Calu3 (cell line): ENCODE data around the gene TMEM63C. TPM values are rescaled to one million over a fixed set of nuclear protein-coding genes. Genes with fewer than 3 reads are reported as not detected.

Experiments used
- BruUV-seq: library from RNA; stranded (reverse); fragments of 400-500 nt; replicated peaks from 2 replicates; lab custom pipeline; 2021; lab: Mats Ljungman, UMichigan
- CTCF ChIA-PET: fragments of 300-600 bp; sonication (Branson Sonifier 250); formaldehyde crosslinking; loops from one replicate; lab custom pipeline; 2022; ENCODE audit warnings: antibody characterized with exemption; lab: Charles Lee
- DNase-seq: peaks from one replicate; pipeline ENCODE4 v3.0.0; 2022
- H3K27ac Mint-ChIP-seq: one replicate; pipeline ENCODE4 v1.8.0; 2022; ENCODE audit warnings: mixed read lengths; ENCODE audit not compliant: unreplicated experiment
- H3K27me3 Mint-ChIP-seq: one replicate; pipeline ENCODE4 v1.8.0; 2022; ENCODE audit warnings: mixed read lengths; ENCODE audit not compliant: unreplicated experiment
- H3K36me3 Mint-ChIP-seq: one replicate; pipeline ENCODE4 v1.8.0; 2022; ENCODE audit warnings: mild to moderate bottlenecking, moderate library complexity, mixed read lengths; ENCODE audit not compliant: insufficient read depth, unreplicated experiment
- H3K4me1 Mint-ChIP-seq: one replicate; pipeline ENCODE4 v1.8.0; 2022; ENCODE audit warnings: mild to moderate bottlenecking, low read depth, mixed read lengths; ENCODE audit not compliant: unreplicated experiment
- H3K4me3 Mint-ChIP-seq: one replicate; pipeline ENCODE4 v1.8.0; 2022; ENCODE audit warnings: mild to moderate bottlenecking, low read depth, moderate library complexity, mixed read lengths; ENCODE audit not compliant: unreplicated experiment
- H3K9me3 Mint-ChIP-seq: one replicate; pipeline ENCODE4 v1.8.0; 2022; ENCODE audit warnings: low read depth, mixed read lengths; ENCODE audit not compliant: unreplicated experiment
- intact Hi-C: fragments of 100-400 bp; cut with micrococcal nuclease; formaldehyde crosslinking; loops from one replicate; pipeline ENCODE4 v1.10.0; 2022; ENCODE audit not compliant: unreplicated experiment
- total RNA-seq: library from RNA; stranded (reverse); gene quantifications from 2 replicates; pipeline ENCODE4 v1.2.3, GENCODE V29; 2022
- TF ChIP-seq, protein P1 (sequence below): fragments of 200-600 bp; IDR thresholded peaks from one replicate; pipeline ENCODE4 v1.8.0; 2022; ENCODE audit warnings: antibody characterized with exemption; ENCODE audit not compliant: unreplicated experiment

Gene TMEM63C
- total RNA-seq, 1 experiment from 2014 or later, result 1.1 TPM

DNA sequence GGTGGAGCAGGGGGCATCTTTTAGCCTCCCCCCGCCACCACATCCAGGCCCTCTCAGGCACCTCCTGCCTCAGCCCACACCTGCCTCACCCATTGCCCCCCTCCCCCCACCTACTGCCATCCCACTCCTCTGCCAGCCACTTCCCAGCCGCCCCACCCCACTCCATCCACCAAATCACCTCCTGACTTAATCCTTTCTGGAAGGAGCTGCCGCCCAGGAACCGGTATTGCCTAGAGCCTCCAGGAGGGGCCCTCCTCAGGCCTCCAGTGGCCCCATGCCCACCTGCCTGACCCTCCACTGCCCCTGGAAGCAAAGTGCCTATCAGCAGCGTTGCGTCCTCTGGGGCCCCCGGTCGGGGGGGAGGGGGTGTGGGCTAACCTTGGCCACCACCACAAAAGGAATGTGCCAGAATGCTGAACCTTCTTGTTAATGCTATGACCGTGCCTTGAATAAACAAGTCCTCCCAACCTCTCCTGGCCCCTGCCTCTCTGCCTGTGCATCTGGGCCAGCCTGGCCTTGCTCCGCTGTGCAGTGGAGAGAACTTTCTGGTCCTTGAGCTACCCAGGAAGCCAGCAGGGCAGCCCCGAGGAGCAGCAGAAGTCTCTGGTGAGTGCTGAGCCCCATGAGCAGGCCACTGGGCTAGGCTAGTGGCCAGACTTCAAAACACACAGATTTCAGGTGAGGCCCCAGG, 77.6 kb downstream of the TMEM63C start:
- no peak for DNase-seq
- Mint-ChIP-seq H3K4me1 (no peaks in the 10 kb centered on the region), H3K9me3 (no peaks in the 10 kb centered on the region), H3K4me3 (no peak overlapping the region), H3K36me3 (no peaks in the 10 kb centered on the region), H3K27ac (no peak overlapping the region), H3K27me3 (peaks cover 82% of the 10 kb centered on the region)
- intact Hi-C loops, result no loop called here
- no TSS peak for BruUV-seq
- TF ChIP-seq, protein P1, sequence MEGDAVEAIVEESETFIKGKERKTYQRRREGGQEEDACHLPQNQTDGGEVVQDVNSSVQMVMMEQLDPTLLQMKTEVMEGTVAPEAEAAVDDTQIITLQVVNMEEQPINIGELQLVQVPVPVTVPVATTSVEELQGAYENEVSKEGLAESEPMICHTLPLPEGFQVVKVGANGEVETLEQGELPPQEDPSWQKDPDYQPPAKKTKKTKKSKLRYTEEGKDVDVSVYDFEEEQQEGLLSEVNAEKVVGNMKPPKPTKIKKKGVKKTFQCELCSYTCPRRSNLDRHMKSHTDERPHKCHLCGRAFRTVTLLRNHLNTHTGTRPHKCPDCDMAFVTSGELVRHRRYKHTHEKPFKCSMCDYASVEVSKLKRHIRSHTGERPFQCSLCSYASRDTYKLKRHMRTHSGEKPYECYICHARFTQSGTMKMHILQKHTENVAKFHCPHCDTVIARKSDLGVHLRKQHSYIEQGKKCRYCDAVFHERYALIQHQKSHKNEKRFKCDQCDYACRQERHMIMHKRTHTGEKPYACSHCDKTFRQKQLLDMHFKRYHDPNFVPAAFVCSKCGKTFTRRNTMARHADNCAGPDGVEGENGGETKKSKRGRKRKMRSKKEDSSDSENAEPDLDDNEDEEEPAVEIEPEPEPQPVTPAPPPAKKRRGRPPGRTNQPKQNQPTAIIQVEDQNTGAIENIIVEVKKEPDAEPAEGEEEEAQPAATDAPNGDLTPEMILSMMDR, result no peak
- CTCF ChIA-PET, result interaction anchor here (1.3 kb wide), 1 partner anchor 10 kb away, joined by 4 read pairs; no protein-coding TSS in a partner anchor

DNA sequence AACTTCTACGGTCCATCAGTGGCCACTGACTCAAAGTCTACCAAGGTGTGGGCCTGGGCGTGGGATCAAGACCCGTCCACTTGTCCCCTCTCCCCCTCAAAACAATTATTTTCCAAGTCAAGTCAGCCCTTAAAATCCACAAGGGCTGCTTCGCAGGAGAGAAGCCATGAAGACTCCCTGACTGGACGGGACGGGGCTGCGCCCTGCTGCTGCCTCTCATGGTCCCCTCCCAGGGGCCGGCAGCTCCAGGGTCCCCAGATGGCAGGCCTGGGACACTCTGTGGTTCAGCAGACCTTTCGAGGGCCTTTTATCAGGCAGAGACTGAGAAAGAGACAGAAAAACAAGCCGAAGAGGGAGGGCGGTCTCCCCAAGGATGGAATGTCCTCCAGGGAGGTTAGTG, 78.6 kb downstream of the TMEM63C start:
- DNase-seq, result no peak
- no peak overlapping the region for H3K4me3 Mint-ChIP-seq
- H3K4me1 Mint-ChIP-seq, result no peaks in the 10 kb centered on the region
- TF ChIP-seq, protein P1, result no peak
- intact Hi-C loops, result no loop called here
- no TSS peak for BruUV-seq
- H3K9me3 Mint-ChIP-seq, result no peaks in the 10 kb centered on the region
- no peak overlapping the region for H3K27ac Mint-ChIP-seq
- peaks cover 81% of the 10 kb centered on the region for H3K27me3 Mint-ChIP-seq
- CTCF ChIA-PET, result no interaction called here
- H3K36me3 Mint-ChIP-seq, result no peaks in the 10 kb centered on the region

DNA sequence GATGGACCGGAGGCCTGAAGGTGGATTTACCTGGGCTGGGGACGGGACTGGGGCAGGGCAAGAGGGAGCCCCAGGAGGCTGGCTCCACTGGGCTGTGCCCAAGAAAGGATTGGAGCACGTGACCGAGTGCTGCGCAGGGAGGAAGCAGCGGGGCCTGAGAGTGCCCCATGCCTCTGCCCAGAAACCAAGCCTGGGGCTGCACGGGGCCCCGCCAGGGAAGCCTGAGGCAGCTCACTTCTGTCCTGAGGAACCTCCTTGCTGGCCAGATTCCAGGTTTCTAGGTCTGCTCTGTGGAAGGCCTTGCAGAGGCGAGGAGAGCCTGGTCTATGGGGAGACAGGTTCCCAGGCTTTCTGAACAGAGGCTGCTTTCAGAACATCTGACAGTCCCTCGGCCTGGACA, 79.0 kb downstream of the TMEM63C start:
- BruUV-seq, result no TSS peak
- CTCF ChIA-PET, result no interaction called here
- H3K4me3 Mint-ChIP-seq, result no peak overlapping the region
- TF ChIP-seq, protein P1, result no peak
- no peaks in the 10 kb centered on the region for H3K4me1 Mint-ChIP-seq
- intact Hi-C loops, result no loop called here
- no peaks in the 10 kb centered on the region for H3K36me3 Mint-ChIP-seq
- H3K27me3 Mint-ChIP-seq, result peaks cover 77% of the 10 kb centered on the region
- no peak for DNase-seq
- H3K27ac Mint-ChIP-seq, result no peak overlapping the region
- no peaks in the 10 kb centered on the region for H3K9me3 Mint-ChIP-seq

DNA sequence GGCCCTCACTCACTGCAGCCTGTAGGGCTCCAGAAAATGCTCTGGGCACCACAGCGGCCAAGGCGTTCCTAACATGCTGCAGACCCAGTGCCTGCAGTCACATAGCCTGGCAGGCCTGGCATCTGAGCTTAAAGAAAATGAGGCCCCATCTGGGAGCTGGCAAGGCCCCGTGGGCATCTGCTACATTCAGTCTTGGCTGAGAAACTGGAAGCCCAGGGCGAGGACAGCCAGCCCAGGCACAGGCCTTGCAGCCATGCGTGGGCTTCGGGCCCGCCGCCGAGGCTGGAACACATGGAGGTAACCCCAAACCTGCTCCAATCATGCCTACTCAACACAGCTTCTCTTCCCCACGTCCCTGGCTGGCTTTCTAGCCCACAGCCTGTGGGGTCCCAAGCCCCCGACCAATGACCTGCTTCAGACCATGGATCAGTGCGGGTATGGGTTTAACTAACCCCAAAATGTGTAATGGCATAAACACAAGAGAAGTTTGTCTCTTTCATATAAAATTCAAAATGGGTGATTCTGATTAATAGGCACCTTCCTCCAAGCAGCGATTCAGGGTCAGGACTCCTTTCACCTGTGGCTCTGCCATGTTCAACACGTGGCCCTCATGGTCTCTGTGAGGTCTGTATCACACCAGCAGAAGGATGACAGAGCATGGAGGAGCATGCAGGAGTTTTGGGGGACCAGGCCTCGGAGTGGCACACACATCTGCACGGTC, 83.0 kb downstream of the TMEM63C start:
- Mint-ChIP-seq H3K36me3 (no peaks in the 10 kb centered on the region), H3K27me3 (peaks cover 73% of the 10 kb centered on the region), H3K4me1 (no peaks in the 10 kb centered on the region), H3K27ac (no peak overlapping the region), H3K4me3 (no peak overlapping the region), H3K9me3 (no peaks in the 10 kb centered on the region)
- TF ChIP-seq, protein P1, result no peak
- DNase-seq, result no peak
- CTCF ChIA-PET, result no interaction called here
- no TSS peak for BruUV-seq
- intact Hi-C loops, result no loop called here
